ENCODE results near the gene CDKN1A.

- TF ChIP-seq POLR2A (IDR thresholded peaks at IDR 0.05; ENCODE audit: low read depth, low read length) (no peak), POLR2AphosphoS5 (IDR thresholded peaks at IDR 0.05; ENCODE audit: low read depth, low read length) (no peak), POU2F2 (IDR thresholded peaks at IDR 0.05; ENCODE audit: low read depth, low read length) (no peak), TAF1 (IDR thresholded peaks at IDR 0.05; ENCODE audit: low read depth, low read length) (no peak), SPI1 (IDR thresholded peaks at IDR 0.05; ENCODE audit: low read depth, low read length) (no peak), PAX5 (IDR thresholded peaks at IDR 0.05; ENCODE audit: insufficient read depth, low read length, severe bottlenecking) (no peak)
Measured at GRCh38 chr6:36655085-36655724, 23.3 kb upstream of the CDKN1A start.
